KOPT-K1 (cell line): ENCODE measurements around the gene LRRC23.

ENCODE experiments used
- H3K27ac ChIP-seq: fragments of 200-600 bp; sonication (generic); 2 replicates; pipeline ENCODE4 v1.5.1; 2016; ENCODE audit warnings: antibody characterized with exemption, mild to moderate bottlenecking, low read depth, low read length; ENCODE audit not compliant: poor library complexity, severe bottlenecking
- H3K36me3 ChIP-seq: fragments of 200-600 bp; sonication (generic); 2 replicates; pipeline ENCODE4 v1.5.1; 2017; ENCODE audit warnings: antibody characterized with exemption, mild to moderate bottlenecking, low read length, moderate library complexity; ENCODE audit not compliant: insufficient read depth
- H3K9me3 ChIP-seq: fragments of 200-600 bp; sonication (generic); 2 replicates; pipeline ENCODE4 v1.5.1; 2017; ENCODE audit warnings: antibody characterized with exemption, low read length, mild to moderate bottlenecking; ENCODE audit not compliant: insufficient read depth, poor library complexity, severe bottlenecking

Gene LRRC23

DNA sequence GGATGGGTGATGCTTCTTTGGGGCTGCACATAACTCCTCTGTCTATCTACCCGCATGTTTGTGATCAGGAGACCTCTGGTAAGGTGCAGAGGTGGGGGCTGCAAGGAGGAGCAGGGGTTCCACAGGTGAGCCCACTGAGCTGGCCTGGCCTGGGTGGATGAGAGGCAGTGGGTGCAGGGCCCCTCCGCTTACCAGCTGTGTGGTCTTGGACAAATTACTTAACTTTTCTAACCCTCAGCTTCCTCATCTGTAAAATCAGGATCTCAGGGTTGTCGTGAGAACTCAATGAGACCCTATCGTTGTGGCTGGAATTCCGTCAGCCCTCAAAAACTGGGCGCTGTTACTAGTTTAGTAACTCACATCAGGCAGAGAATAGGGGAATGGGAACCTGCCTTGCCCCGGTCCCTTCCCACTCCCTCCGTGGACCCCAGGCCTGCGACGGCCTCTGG, 54.0 kb downstream of the LRRC23 start:
- Histone ChIP-seq H3K36me3 (peaks cover 62% of the 10 kb centered on the region), H3K9me3 (no peaks in the 10 kb centered on the region), H3K27ac (peak overlapping the region; percentile 97)

DNA sequence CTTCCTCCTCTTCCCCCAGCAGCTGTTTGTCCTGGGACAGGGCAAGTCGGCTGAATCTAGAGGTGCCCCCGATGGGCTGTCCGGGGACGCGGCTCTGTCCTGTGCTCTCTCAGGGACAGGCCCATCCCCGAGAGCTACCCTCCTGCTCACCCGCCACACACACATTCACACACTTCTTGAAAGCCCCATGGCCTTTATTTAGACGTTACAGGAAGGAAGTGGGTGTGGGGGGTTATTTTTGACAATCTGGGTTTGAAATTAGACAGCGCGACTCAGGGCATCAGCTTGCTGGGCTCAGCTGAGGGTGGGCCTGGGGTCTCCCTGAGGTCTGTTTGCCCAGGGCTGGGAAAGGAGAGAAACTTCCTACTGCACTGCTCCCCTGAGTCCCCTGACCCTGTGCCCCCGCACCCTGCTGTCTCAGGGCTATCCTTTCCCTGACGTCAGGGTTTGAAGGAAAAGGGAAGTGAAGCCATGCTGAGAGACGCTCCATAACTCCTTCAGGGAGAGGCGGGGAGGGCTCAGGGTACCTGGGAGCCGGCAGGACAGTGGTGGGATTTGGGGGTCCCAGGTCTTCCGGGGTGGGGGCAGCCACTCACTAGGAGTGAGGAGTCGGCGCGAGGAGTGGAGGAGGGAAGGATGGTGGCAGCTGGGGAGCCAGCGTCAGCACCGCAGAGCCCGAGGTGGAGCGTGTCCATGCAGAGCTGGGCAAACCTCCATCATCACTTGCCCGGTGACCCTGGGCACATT, 54.6 kb downstream of the LRRC23 start:
- Histone ChIP-seq H3K27ac (peak overlapping the region; percentile 97), H3K36me3 (peaks cover 66% of the 10 kb centered on the region), H3K9me3 (no peaks in the 10 kb centered on the region)

DNA sequence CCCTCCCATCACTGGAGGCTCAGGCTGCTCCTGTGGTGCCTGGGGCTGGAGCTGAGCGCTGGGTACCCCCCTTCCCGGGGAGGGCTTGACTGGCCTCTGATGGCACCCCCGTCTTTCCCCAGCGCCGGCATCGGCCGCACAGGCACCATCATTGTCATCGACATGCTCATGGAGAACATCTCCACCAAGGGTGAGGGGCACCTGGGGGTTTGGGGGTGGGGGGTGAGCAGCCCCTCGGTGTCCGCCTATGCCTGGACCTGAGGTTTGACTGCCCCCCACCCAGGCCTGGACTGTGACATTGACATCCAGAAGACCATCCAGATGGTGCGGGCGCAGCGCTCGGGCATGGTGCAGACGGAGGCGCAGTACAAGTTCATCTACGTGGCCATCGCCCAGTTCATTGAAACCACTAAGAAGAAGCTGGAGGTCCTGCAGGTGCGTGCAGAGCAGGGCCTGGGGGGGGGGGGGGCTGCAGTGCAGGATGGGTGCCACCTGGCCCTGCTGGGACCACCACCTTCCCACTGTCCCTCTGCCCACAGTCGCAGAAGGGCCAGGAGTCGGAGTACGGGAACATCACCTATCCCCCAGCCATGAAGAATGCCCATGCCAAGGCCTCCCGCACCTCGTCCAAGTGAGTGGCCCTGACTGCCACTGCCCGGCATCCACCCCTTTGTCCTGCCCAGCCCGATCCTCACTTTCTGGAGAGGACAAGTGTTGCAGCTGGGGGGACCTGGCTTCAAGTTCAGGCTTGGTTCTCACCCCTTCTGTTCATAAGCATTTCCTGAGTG, 55.4 kb downstream of the LRRC23 start:
- Histone ChIP-seq H3K36me3 (peaks cover 66% of the 10 kb centered on the region), H3K9me3 (no peaks in the 10 kb centered on the region), H3K27ac (peak overlapping the region; percentile 97)

DNA sequence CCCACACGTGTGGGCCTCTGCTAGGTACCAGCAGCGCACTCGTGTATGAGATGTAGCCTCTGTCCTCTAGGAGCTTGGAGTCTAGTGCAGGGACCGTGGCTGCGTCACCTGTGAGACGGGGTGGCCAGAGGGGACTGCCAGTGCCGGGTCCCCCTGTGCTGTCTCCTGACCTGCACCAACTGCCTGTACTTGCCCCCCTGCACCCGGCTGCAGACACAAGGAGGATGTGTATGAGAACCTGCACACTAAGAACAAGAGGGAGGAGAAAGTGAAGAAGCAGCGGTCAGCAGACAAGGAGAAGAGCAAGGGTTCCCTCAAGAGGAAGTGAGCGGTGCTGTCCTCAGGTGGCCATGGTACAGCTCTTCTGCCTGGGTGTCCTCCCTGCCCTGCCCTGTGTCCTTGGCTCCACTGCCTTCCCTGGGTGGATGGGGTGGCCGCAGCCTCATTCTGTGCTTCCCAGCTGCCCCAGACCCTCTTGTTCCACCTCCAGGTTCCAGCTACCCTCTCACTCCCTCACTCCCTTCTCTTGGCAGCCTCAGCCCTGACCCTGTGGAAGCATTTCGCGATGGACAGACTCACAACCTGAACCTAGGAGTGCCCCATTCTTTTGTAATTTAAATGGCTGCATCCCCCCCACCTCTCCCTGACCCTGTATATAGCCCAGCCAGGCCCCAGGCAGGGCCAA, 56.1 kb downstream of the LRRC23 start:
- Histone ChIP-seq H3K27ac (peak overlapping the region; percentile 97), H3K9me3 (no peaks in the 10 kb centered on the region), H3K36me3 (peaks cover 66% of the 10 kb centered on the region)

DNA sequence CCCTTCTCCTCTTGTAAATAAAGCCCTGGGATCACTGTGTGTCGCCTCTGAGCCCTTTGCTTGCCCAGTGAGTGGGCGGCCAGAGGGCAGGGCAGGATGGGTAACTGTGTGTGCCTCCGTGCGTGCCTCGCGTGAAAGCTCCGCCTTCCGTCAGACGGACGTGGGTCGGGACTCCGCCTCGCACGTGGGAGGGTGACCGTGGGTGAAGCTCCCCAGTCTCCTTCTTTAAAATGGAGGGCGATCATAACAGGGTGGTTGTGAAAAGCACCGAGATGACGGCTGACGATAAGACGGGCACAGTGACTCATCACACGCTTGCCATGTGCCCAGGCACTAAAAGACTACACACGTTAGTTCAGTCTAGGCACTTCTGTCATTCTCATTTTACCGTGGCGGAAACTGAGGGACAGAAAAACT, 56.7 kb downstream of the LRRC23 start:
- H3K36me3 ChIP-seq: peaks cover 66% of the 10 kb centered on the region
- peak overlapping the region; percentile 97 for H3K27ac ChIP-seq

DNA sequence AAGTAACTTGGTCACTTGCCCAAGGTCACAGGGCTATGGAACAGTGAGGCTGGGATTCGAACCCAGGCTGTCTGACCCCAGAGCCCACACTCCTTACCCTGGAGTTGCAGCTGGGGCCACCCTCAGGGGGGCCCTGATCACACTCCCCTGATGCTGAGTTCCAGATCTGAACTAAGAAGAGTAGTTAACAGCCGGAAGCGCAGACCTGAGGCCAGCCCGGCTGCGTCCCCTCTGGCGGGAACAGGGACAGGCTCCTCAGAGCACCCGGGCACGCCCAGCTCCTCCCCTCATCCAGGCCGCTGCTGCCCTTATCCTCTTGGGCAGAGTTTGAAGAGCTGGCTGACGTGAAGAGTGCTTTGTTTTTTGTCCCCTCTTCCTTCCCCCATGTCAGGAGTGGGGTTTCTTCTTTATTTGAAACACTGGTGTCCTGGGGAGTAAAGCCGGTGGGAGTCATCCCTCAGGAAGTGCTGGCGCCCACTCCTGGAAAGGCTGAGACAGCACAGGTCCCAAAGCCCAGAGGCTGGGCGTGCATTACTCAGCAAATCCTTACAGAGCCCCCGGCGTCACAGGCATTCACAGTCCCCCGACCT, 57.2 kb downstream of the LRRC23 start:
- H3K27ac ChIP-seq: peak overlapping the region; percentile 97
- peaks cover 66% of the 10 kb centered on the region for H3K36me3 ChIP-seq
- H3K9me3 ChIP-seq: no peaks in the 10 kb centered on the region

More for the DNA sequence above, 56.7 kb downstream of the LRRC23 start:
- no peaks in the 10 kb centered on the region for H3K9me3 ChIP-seq

DNA sequence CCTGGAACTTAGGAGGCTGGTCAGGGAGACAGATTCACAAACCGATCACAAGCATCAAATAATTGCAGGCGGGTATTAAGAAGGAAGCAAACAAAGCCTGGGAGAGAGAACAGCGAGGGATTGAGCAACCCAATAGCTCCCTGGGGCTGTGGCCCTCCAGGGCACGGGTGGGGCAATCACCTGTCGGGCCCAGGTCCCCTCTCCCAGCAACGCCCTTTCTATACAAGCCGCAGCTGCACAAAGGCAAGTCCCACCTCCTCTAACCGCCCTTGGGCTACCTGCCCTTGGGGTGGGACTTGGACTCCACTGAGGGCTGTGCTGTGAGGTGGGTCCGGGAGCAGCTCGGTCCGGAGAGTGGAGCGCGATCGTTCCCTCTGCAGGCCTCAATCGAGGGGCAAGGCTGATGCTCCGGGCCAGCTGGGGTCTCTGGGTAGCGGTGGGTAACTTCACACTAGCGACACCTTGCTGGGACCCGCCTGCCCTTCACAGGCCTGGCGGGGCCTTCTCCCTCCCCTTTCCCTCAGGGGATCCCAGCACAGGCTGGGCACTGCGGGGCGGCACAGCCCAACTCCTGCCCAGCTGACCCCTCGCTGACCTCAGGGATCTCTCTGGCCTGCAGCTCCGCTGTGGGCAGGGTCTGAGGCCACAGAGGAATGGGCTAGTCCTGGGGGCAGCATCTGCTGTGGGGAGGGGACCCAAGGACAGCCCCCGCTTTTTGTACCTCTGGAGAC, 57.8 kb downstream of the LRRC23 start:
- H3K9me3 ChIP-seq: no peaks in the 10 kb centered on the region
- peak overlapping the region; percentile 97 for H3K27ac ChIP-seq
- peaks cover 66% of the 10 kb centered on the region for H3K36me3 ChIP-seq

DNA sequence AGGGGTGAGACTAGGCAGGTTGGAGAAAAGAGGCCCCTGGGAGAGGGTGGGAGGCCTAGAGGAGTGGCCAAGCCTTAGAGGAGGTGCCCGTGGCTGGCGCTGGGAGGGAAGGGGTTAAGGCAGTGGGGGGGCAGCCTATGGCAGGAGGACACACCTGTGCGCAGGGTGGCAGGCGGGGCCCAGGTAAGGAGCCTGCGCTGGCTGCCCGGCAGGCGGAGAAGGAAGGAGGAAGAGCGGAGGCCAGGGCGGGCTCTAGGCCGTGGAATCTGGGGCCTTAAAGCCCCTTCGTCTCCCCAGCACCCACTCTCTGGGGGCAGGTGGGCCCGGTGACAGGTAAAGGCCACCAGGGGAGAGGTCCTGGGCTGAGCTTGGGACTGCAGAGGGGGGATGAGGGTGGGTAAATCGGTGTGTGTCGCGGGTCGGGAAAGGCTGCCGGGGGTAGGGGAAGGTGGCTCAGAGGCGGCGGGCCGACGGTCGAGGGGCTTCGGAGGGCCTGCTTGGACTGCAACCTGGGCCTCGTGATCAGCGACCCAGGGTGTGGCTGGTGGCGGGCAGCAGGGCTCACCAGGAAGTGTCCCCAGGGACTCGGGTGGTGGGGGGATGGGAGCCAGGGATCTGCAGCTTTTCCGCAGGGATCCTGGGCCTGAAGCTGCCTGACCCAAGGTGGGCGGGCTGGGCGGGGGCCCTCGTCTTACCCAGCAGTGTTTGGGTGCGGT, 58.6 kb downstream of the LRRC23 start:
- Histone ChIP-seq H3K27ac (peak overlapping the region; percentile 97), H3K36me3 (peaks cover 66% of the 10 kb centered on the region), H3K9me3 (no peaks in the 10 kb centered on the region)
